NCI-H187 treated with DMSO at 0.1 percent for 48 hours (cell line): ENCODE results near the gene XPNPEP1.
"Not testable (repeated sequence)": the region's sequence is repeated elsewhere in the genome, so short reads cannot be mapped to it uniquely, and the experiment has no call there.

Experiments
- DNase-seq: peaks from one replicate; lab custom pipeline; 2025; lab: John Stamatoyannopoulos, UW

XPNPEP1 gene

DNA sequence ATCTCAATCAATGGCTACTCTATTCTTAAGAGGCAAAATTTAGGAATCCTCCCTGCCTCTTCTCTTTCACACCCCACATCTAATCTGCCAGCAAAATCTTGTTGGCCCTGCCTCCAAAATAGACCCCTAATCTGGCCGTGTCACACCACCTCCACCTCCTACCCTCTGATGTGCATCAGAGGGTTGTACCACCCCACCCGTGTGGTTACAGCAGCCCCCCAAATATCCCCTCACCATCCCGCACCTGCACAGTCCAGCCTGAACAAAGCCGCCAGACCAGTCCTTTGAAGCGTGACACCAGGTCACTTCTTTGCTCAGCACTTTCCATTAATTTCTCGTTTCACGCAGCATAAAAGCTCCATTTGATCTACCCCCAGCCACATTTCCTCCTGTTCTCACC lies 776 bp upstream of the XPNPEP1 start:
- DNase-seq: no peak

DNA sequence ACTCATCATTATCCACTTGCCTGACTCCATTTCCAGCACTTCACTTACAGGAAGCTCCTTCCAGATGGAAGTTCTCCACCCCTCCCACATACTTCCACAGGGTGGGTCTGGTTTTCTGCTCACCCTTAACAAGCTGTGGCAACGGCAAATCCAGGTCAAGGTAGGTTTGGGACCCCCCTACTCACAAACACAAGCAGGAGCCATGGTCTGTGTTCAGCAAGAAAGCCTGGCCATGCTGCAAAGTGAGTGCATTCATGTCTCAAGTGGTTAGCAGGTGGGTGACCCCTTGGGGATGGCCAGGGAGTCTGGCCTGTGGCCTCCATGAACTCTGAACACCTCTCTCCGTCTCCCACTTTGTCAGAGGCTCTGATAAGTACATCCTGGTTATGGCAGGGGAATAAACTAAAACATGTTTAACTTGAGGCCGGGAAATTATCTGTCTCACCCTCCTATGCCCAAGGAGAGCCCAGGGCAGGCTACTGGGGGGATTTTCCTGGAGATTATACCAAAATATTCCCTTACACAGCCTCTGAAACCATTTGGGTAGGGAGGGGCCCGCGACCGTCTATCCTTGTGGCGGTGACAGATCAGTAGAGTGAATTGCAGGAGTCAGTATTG lies 844 bp downstream of the XPNPEP1 start:
- no peak for DNase-seq

DNA sequence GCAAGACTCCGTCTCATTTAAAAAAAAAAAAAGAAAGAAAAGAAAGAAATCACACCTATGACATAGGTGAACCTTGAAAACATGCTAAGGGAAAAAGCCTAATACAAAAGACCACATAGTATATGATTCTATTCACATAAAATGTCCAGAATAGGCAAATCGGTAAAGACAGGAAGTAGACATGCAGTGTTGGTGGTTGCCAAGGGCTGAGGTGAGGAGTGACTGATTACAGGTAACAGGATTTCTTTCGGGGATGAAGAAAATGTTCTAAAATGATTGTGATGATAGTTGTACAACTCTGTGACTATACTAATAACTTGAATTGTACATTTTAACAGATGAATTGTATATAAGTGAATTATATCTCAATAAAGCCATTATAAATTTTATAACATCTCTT lies 3.3 kb downstream of the XPNPEP1 start:
- DNase-seq: no peak

DNA sequence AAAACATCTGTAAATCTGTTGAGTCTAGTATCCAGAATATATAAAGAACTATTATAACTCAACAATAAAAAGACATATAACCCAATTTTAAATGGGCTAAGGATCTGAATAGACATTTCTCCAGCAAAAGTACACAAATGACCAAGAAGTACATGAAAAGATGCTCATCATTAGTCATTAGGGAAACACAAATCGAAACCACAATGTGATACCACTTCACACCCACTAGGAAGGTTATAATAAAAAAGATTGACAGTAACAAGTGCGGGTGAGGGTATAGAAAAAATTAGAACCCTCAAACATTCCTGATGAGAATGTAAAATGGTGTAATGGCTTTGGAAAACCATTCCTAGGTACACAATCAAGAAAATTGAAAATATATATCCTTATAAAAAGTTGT lies 4.1 kb downstream of the XPNPEP1 start:
- DNase-seq: no peak

DNA sequence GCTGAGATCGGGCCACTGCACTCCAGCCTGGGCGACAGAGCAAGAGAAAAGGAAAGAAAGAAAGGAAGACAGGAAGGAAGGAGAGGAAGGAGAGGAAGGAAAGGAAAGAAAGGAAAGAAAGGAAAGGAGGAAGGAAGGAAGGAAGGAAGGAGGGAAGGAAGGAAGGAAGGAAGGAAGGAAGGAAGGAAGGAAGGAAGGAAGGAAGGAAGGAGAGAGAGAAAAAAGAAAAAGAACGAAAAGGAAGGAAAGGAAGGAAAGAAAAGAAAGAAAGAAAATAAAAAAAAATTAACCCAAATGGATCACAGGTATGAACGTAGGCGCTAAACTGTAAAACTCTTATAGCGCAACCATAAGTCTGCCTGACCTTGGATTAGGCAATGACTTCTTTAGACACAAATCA lies 4.6 kb downstream of the XPNPEP1 start:
- DNase-seq: not testable (repeated sequence)

DNA sequence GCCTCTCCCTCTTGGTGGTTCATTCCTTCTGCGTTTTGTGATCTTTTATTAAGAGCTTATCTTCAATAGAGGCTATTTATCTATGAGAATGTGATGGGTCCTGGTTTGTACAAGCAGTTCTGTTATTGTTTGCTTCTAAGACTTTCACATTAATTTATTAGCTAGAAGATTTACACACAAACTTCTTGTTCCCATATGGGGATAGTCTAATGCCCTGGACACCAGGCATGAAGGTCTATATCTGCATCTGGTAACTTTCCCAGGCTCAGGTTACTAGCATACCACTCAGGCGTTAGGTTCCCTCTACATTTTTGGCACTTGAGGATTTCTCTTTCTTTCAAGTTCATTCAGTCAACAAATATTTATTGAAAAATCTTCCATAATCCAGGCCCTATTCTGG lies 7.7 kb downstream of the XPNPEP1 start:
- no peak for DNase-seq

DNA sequence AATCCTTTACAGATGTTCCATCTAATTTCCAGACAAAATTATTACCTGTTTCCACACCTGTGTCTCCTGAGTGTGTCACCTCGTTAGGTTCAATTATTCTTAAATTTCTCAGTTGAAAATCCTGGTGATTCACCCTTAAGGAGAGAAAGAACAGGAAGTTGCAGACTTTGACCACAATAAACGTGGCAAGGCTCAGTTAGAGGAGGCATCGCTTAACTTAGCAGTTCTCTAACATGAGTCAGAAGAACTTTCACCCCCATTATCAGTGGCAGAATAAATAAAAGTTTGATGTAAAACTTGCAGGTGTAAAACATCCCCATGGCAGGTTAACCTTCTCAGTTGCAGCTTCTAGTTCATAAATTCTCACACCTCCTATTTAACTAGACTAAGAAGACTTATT lies 8.3 kb downstream of the XPNPEP1 start:
- no peak for DNase-seq

DNA sequence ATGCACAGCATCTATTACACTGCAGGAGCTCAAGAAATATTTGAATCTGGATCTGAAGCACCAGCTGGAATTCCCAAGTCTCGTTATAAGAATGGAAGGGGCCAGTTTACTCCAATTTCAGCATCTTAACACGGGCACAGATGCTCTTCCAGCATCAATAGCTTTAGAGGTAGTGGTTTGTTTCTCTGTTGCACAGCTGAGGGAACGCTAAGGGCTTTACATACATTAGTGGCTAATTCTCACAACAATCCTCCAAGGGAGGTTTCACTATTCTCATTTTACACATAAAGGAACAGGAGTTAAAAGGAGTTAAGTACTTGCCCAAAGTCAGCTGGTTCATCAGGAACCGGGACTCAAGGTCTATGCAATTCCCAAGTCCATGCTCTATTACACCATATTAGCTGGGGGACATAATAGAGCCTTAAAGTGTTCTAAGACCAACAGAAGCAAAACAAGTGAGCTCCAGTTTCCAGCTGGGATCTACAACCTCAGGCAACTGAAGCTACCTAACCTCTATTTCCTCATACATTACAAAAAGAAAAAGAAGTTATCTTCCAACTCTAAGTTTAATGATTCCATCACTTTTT lies 9.9 kb downstream of the XPNPEP1 start:
- DNase-seq: no peak

DNA sequence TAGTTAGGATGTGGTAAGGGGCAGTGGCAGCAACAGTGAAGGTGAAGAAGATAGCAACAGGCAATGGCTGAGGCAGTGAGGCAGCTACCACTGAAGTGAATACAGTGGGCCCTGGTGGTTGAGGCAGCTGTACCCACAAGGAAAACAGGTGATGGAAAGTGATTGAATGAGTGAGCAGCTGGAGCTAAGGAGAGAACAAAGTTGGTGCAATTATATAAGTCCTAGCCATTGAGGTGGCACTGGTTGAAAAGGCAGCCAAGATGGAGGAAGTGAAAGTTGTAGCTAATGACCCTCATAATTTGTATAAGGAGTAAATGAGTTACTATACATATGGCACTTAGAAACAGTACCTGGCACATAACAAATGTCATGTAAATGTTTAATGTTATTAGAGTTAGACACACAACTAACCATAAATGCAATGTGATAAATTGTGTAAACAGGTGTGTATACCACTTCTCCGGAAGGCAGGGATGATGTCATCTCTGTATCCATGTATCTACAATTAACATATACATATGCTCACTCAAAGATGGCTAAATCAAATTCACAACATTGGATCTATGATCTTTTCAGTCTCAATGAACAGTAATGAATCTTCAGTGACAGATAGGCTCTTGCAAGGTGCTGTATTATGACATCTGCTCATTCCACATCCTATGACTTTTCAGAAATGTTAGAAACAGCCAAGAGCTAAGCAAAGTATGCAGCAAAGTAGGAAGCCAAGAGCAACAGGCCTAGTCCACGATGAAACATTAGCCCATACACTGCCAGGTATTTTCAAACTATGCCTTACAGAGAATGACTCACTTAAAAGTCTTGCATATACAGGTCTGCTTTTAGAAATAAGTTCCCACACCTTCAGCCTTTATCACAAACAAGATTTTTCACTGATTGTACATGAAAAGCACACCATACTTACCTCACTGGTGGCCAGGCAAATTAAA lies 10.7 kb downstream of the XPNPEP1 start:
- DNase-seq: no peak

DNA sequence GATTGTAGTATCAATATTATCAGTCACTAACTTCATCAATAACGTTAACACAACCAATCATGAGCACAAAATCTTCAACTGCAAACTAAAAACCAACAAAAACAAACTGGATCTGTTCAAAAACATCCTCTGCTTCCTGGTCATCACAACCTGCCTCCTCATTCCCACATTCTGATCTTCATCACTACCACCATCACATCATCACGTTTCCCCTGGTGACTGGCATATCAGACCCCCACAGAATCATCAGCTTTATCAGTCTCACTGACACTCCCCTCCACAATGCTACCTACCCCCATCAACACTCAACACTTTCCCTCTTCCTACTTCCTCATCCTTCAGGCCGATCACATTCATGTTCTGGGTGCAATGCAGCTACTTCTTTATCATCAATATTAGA lies 11.4 kb downstream of the XPNPEP1 start:
- no peak for DNase-seq

DNA sequence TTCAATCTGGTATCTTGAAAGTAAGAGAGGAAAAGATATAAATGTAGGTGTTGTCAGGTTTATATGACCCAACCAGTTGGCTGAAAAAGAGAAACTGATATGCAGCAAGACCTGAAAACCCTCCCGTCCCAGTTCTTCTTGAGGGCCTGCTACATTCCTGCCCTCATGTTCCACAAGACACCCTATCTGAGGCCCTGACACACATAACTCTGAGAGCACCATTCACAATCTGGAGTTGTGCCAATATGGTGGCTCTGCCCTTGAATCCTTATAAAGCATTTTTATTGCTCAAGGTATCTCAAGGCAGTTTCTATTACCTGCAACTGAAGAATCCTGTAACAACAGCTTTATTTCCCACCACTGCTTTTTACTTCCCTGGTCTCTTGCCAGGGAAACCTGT lies 17.0 kb downstream of the XPNPEP1 start:
- no peak for DNase-seq

DNA sequence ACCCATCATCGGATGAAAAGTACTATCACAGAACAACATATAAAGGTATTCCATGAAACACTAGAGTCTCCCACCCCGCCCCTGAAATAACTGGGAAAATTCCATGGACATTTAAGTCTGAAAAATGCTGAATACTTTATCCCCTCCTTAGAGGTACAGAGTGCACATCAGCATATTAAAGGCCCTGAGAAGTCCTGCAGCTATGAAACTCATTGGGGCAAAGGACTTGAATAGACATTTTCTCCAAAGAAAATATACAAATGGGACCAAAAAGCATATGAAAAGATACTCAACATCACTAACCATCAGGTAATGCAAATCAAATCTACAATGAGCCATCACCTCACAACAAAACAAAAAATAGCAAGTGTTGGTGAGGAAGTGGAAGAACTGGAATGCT lies 18.9 kb downstream of the XPNPEP1 start:
- no peak for DNase-seq

DNA sequence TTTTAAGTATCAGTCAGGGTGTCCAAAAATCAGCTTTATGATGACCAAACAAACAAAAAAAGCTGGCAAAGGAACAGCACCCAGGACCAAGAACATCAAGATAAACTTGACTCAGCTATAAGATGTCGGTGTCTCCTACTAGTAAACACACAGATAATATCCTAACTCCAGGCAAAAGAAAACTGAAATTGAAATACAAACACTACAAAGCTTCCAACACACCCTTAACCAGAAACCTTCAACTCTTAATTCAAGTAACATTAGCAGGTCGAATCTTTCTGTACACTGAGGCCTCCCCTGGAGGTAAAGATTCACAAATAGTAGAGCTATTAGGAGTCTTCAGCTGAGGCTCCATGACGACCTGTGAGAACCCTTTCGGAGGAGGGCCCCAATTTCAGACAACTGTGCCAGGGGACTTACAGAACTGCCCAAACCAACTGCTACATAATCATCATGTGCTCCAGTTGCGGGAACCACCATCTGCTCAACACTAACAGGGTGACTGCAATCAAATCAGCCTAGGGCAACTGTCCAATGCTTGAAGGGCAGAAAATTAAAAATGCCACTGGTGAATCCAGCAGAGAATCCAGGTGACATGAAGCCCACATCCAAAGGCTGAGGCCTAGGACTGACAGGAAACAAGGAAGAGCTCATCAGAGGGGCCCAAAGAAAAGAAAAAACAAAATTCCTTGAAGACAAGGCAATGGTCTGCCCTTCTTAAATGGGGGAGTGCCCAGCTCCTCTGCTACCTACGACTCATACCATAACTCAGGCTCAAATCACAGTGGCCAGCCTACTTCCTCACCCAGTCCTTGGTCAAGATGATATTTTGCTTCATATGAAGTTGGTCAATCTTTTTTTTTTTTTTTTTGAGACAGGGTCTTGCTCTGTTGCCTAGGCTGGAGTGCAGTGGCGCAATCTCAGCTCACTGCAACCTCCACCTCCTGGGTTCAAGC lies 20.0 kb downstream of the XPNPEP1 start:
- no peak for DNase-seq

DNA sequence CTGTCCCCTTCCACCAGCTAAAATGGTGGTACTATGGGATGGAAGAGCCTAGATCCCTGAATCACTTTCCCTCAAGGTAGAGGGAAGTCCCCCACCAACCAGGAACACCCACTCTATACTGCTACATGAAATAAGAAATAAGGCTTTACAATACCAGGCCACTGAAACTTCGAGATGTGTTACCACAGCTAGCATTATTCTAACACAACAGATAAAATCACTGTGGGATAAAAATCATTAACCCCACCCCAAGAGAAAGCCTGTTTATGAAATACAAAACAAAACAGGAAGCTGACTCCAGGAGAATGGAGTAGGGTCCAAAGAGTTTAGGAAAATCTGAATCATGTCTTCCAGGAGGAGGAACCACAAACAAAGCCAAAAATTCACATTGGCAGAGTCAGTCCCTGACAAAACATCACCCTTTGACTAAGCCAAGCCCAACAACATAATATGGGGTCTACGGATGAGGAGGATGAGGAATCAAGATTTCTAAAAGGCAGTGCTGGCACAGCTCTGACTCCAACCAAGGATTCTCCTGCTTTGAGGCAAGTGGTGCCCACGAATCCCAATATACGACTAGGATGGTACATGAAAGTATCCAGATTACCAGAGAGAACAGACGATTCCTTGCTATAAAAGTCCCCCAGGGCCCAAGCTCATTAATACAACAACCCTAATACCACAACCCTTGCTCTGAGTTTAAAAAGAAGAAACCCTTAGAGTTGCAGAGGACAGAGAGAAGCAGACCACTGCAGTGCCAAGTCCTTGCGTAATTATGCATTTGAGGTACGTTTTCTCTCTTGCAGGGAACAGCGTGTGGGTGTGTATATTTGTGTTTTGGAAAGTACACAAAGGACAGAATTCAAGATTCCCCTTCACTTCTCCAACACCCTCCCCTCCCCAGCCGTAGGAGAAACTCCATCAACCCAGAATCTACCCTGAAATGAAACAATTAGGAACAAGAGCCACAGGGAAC lies 23.7 kb downstream of the XPNPEP1 start:
- no peak for DNase-seq

DNA sequence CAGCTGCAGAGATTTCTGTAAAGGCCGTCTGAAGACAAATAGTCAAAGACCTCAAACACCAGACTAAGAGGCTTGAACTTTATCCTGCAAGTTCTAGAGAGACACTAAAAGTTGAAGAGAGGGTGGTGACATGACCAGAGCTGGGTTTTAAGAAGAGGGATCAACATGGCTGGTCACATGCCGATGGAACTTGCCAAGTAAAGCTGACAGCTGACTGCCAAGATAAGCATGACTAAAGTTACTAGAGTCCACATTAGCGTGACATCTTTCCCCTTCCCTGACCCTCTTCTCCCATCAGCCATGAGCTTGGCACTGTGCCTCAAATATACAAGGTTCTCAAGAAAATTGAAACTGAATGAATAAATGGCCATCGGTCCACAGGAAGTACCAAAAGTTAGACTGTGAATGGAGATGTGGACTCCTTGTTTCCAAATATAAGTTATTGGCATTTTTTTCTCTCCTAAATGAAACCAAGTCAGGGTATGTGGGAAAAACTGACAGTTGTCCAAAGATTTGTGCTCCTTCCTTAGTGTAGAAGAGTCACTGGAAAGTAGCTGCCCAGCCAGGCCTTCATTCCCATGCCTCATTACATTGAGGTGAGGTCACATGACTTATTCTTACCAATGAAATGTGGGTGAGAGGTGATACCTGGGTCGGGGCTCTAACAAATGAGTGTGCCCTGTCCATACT lies 24.5 kb downstream of the XPNPEP1 start:
- no peak for DNase-seq

DNA sequence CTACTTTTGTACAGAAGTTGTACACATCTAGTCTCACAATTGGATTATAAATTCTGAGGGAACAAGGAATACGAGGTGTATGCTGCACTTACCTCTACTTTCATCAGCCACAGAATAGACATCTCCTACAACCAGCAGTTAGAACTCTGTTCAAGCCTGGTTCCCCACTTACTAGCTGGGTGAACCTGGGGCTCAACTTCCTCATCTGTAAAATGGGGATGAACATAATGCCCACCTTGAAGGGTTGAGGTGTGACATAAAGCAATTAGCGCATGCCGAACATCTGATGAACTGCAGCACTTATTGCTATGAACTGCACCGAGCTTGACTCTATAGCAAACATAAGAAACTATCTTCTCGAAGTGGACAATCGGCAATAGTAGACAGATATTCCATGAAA lies 25.3 kb downstream of the XPNPEP1 start:
- no peak for DNase-seq

DNA sequence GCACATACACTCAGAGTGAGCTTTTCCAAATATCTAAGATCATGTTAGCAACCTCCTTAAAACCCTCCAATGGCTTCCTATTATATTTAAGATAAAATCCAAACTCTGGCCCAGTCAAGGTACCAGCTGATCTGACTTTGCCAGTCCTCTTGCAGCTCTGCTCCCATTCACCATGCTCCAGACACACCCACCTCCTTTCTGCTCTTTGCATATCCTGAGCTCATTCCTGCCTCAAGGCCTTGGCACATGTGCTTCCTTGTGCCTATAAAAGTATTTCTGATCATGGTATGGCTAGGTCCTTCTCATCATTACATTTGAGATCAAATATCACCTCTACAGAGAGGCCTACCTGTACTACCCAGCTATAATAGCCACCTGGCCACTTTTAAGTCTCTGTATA lies 27.5 kb downstream of the XPNPEP1 start:
- DNase-seq: no peak

DNA sequence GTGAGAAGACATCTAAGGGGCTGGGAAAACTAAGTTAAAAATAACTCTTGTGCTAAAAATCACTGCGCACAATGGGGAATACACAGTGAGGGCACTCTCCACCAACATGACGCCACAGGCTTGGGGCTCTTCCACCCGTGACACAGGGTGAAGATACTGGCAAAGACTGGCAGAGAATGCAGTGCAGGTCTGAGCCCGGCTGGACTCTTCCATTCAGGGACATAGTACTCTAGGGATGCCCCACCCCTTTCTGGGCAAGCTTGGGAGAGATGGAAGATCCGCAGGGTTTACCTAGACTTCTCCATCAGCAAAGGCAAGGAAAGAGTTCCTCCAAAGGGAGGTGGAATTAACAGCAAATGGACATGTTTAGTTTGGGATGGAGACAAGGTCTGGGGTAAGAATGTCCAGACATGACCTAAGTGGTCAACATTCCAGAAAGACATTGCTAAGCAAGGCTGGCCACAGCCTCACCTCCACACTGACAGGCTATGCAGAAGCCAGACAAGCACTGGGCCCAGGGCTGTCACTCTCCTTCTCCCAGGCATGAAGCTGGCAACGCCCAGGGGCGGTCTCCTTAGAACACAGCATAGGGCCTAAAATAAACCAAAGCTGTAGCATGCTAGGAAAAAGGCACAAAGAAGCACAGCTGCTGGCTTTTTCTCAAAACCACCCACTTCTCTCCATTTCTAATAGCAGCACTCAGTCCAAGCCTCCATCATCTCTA lies 28.1 kb downstream of the XPNPEP1 start:
- DNase-seq: no peak

DNA sequence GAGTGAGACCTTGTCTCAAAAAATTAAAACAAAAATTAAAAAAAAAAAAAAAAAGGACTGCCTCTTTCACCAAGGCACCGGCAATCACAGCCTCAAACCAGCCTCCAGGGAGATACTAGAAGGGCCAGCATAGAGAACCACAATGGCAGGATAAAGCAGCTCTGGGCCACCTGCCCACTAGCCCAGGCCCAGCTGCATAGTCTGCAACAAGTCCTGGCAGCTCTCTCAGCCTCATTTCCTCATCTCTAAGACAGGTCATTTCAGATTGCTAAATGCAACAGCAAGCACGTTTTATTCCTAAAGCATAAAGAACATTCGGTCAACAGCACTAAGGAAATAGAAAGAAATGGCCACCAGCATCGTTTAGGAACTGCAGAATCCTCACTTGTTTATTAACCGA lies 28.8 kb downstream of the XPNPEP1 start:
- DNase-seq: no peak

DNA sequence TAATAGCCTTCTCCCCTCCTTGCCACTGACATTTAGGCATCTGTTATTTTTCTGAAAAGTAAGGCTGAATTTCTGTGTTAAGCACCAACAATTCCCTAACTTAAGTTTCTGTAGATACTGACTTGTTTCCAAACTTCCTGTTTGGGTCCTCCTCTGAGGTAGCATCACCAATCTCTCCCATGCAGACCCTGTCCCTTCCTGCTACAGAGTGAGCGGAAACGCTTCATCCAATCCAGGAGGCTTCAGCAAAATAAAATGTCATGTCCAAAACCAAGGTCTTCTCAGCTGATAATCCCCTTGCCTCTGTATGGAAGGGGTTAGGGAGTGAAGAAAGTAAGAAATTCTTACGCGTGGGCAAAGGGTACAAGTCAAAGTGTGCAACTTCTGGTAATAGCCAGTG lies 29.9 kb downstream of the XPNPEP1 start:
- no peak for DNase-seq
